Pancreas (tissue), 10 donors: ENCODE data around the gene ELL2. TPM values are rescaled to one million over a fixed set of nuclear protein-coding genes. Genes with fewer than 3 reads are reported as not detected.

ENCODE experiments used
- ATAC-seq, 4 donors: fragments of 200-7000 bp; cut with Tn5 transposase; one replicate each; pipeline versions ENCODE4 v1.8.0 to v1.9.1; 2020; ENCODE audit warnings: mild to moderate bottlenecking in 4 of 4, moderate library complexity in 4 of 4
- DNase-seq, 6 donors: peaks; one replicate each; pipeline ENCODE4 v3.0.0-alpha.2; 2020
- FAIRE-seq: peaks from 2 replicates; lab custom pipeline; 2012; peaks lifted over from hg19 to GRCh38; lab: Jason Lieb, UNC
- H3K27ac ChIP-seq, 4 donors: fragments of 200-600 bp; sonication (generic); 1 replicate in 3 of 4; 2 replicates in 1 of 4; pipeline versions ENCODE4 v1.5.0 to v1.8.0; 2020
- H3K27me3 ChIP-seq, 4 donors: fragments of 200-600 bp; one replicate each; pipeline ENCODE4 v1.8.0; 2021
- H3K36me3 ChIP-seq, 3 donors: fragments of 200-600 bp; sonication (generic) in 1 of 3; one replicate each; pipeline versions ENCODE4 v1.5.0 to v1.8.0; 2020 to 2021
- H3K4me1 ChIP-seq, 3 donors: fragments of 200-600 bp; one replicate each; pipeline ENCODE4 v1.8.0; 2021
- H3K4me3 ChIP-seq, 4 donors: fragments of 200-600 bp; sonication (generic) in 2 of 4; one replicate each; pipeline versions ENCODE4 v1.5.0 to v1.8.0; 2020 to 2021
- H3K9me3 ChIP-seq, 4 donors: fragments of 200-600 bp; one replicate each; pipeline ENCODE4 v1.8.0; 2021
- CTCF ChIP-seq, 4 donors: fragments of 200-600 bp; sonication (generic) in 3 of 4; IDR thresholded peaks; one replicate each; pipeline versions ENCODE4 v1.5.0 to v1.8.0; 2021; ENCODE audit warnings: antibody characterized with exemption in 4 of 4
- WGBS, 2 donors: extraction: QIAGEN DNeasy Blood & Tissue Kit; methylation state at CpG; one replicate each; pipeline ENCODE4 v1.1.7; 2013; 5-methylcytosine and 5-hydroxymethylcytosine counted together
- intact Hi-C, 3 donors: fragments of 100-400 bp; cut with DNase I; formaldehyde crosslinking; loops; one replicate each; pipeline versions ENCODE4 v1.11.1 to v1.14.2; 2022
- polyA plus RNA-seq, 2 donors: library from polyadenylated mRNA; stranded (reverse); fragments of 200-250 nt; gene quantifications; one replicate each; pipeline ENCODE4 v1.2.3, GENCODE V29; 2013
- total RNA-seq, 6 donors: library from RNA; stranded (reverse); fragmentation: NEBNext Ultra II Directional in 4 of 6; extraction: Animal tissue kit (Norgen Biotek cat#: 25700) in 4 of 6; gene quantifications; one replicate each; pipeline versions ENCODE4 v1.2.1 to v1.2.4, GENCODE V29; 2021 to 2023
- donor health status: healthy with polysubstance abuse.
- donor health status: DM: no; HTN: no; CAD: no; lungs with moderate emphysema.
- donor health status: DM: no; HTN: no; CAD: no.
- donor health status: control.
- donor health status: control.
- donor health status: Bipolar disorder and iron deficiency.
- donor health status: DM: yes; HTN: yes; CAD: no.
- donor health status: DM: no; HTN: no; CAD: no.
- donor health status: DM: no; HTN: no; CAD: no.
- donor health status: DM: yes; HTN: yes; CAD: no.

Gene ELL2
- total and polyA plus RNA-seq, 8 donors, result 21.0 to 92.8 (median 76.8) TPM

GRCh38 chr5:95899006-95899405 is 62.6 kb downstream of the ELL2 start:
- Histone ChIP-seq H3K9me3 (no peaks in the 10 kb centered on the region), H3K27ac (no peak overlapping the region), H3K4me3 (no peak overlapping the region), H3K27me3 (no peaks in the 10 kb centered on the region), H3K36me3 (peaks cover 0 to 47% (median 0%) of the 10 kb centered on the region in 3 donors), H3K4me1 (peaks cover 18 to 33% (median 23%) of the 10 kb centered on the region in 3 donors)
- ATAC-seq (peak in 2 of 4 donors; percentile 32 to 52), FAIRE-seq (no peak), DNase-seq (no peak)
- 4 to 6% methylated on average over 1 of the region's 1 CpG for WGBS, 2 donors
- TF ChIP-seq CTCF (IDR thresholded peaks at IDR 0.05), result no peak
- intact Hi-C loops, result loop anchor here in 1 of 3 donors (10.0 kb wide), 1 partner anchor 56 kb away; no protein-coding TSS in a partner anchor

DNA sequence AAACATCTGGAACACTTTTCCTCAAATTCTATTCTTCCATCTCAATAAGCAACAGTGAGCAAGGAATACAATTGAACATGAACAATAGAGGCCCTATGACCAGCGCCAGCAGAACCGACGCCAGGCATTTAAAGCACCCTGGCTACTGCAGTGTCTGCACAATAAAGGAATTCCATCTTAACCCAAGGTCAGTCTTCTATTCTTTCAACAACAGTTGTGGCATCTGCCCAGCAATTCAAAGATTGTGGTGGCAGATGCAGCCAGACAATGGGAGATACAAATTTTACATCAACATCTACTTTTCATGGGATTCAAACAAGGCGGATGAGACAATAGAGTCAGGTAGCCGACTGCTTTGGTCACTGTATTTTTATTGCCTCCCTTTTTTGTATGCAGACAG is 65.9 kb downstream of the ELL2 start:
- WGBS, 2 donors, result 84 to 88% methylated on average over 5 of the region's 5 CpGs
- no peak for FAIRE-seq

DNA sequence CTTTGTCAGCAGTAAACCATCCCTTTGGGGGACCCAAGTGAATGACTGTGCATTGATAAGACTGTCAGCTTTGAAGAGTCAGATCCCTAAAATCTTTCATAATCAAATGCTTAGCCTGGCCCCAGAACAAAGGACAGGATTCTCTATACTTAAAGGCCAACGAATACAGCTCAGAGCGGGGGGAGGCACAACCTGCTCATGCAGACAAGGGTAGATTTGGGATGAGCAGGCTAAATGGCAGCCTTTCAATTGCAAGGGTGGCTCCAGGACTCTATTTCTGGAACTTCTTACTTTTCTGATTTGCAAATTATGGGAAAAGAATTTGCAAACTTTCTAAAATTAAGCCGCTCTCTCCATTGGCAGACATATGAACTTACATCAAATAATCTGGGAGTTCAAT is 66.4 kb downstream of the ELL2 start:
- ATAC-seq (no peak), DNase-seq (no peak), FAIRE-seq (no peak)
- Histone ChIP-seq H3K4me1 (peaks cover 3 to 14% (median 14%) of the 10 kb centered on the region in 3 donors), H3K27me3 (no peaks in the 10 kb centered on the region), H3K9me3 (no peaks in the 10 kb centered on the region), H3K27ac (no peak overlapping the region), H3K36me3 (peaks cover 0 to 72% (median 0%) of the 10 kb centered on the region in 3 donors), H3K4me3 (no peak overlapping the region)
- intact Hi-C loops, result loop anchor here in 1 of 3 donors (10.0 kb wide), 1 partner anchor 60 kb away; no protein-coding TSS in a partner anchor
- no peak for TF ChIP-seq CTCF (IDR thresholded peaks at IDR 0.05)
- WGBS, 2 donors, result 76 to 80% methylated on average over 3 of the region's 3 CpGs

More for the DNA sequence above, 65.9 kb downstream of the ELL2 start:
- Histone ChIP-seq H3K4me1 (peaks cover 6 to 19% (median 18%) of the 10 kb centered on the region in 3 donors), H3K4me3 (no peak overlapping the region), H3K27me3 (no peaks in the 10 kb centered on the region), H3K27ac (no peak overlapping the region), H3K9me3 (no peaks in the 10 kb centered on the region), H3K36me3 (peaks cover 0 to 72% (median 0%) of the 10 kb centered on the region in 3 donors)
- intact Hi-C loops, result loop anchor here in 1 of 3 donors (10.0 kb wide), 1 partner anchor 59 kb away; no protein-coding TSS in a partner anchor
- no peak for ATAC-seq
- no peak for DNase-seq
- TF ChIP-seq CTCF (IDR thresholded peaks at IDR 0.05), result no peak

DNA sequence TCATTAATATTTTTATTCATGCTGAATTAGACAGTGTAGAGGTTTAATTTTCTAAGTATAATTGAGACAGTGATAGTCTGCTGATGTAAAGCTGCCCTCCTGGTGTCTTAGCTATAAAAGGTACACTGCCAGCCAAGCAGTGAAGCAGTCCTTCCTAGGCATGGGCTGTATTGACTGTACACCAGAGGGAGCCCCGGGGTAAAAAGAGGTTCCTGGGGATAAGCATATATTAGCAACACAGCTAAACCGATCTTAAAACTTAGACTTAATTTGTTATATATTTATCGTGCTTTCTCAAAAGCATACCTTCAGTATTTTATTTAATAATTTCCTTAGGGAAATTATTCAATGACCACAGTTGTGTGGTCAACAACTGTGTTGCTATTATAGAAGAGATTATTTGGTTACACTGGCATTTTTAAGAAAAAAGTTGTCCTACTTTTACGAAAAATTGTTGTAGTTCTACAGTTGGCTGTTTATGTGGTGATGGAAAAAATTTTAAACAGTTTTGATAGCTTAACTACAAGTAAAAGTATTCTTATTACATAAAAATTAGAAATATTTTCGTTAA is 68.8 kb downstream of the ELL2 start:
- intact Hi-C loops, result loop anchor here in 1 of 3 donors (10.0 kb wide), 1 partner anchor 62 kb away; no protein-coding TSS in a partner anchor
- peak in 2 of 4 donors; percentile 6 to 22 for TF ChIP-seq CTCF (IDR thresholded peaks at IDR 0.05)
- Histone ChIP-seq H3K27me3 (no peaks in the 10 kb centered on the region), H3K27ac (no peak overlapping the region), H3K4me1 (peaks cover 0 to 10% (median 6%) of the 10 kb centered on the region in 3 donors), H3K9me3 (no peaks in the 10 kb centered on the region), H3K4me3 (no peak overlapping the region), H3K36me3 (peaks cover 0 to 68% (median 0%) of the 10 kb centered on the region in 3 donors)
- FAIRE-seq (no peak), DNase-seq (peak in 3 of 6 donors; percentile 28 to 44 (median 30)), ATAC-seq (peak; percentile 47 to 76 (median 70))
- WGBS, 2 donors, result 81 to 87% methylated on average over 5 of the region's 5 CpGs

DNA sequence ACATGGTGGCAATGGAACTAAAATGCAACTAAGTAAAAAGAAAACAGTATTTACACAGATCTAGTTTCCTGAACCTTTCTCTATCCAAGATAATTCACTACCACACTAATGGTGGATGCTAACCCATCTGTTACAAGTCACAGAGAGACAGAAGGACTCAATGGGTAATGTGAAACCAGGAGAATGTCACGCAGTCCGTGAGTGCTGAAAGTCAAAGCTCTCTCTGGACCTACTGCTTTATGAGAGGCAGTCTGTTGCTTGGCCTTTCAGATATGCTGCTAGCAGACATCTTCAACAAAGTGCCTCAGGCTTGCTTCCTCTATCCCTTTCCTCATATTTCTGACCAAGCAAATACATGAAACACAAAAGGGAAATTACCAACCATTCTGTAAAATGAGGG is 70.2 kb downstream of the ELL2 start:
- no peak for TF ChIP-seq CTCF (IDR thresholded peaks at IDR 0.05)
- H3K27me3 ChIP-seq, result no peaks in the 10 kb centered on the region
- peaks cover 0 to 7% (median 6%) of the 10 kb centered on the region in 3 donors for H3K4me1 ChIP-seq
- DNase-seq (no peak), ATAC-seq (peak in 1 of 4 donors; percentile 12), FAIRE-seq (no peak)
- WGBS, 2 donors, result 86 to 87% methylated on average over 2 of the region's 2 CpGs
- H3K9me3 ChIP-seq, result no peaks in the 10 kb centered on the region
- no peak overlapping the region for H3K4me3 ChIP-seq
- H3K27ac ChIP-seq, result no peak overlapping the region
- H3K36me3 ChIP-seq, result peaks cover 0 to 62% (median 0%) of the 10 kb centered on the region in 3 donors
- intact Hi-C loops, result loop anchor here in 1 of 3 donors (10.0 kb wide), 1 partner anchor 63 kb away; no protein-coding TSS in a partner anchor
